Esophagus muscularis mucosa (tissue), 3 donors: Measurements from ENCODE around the gene SLC19A3.

Source experiments
- POLR2A ChIP-seq: fragments of 450-650 bp; IDR thresholded peaks from one replicate; pipeline ENCODE4 v1.6.1; 2017; ENCODE audit warnings: antibody characterized with exemption, moderate library complexity, mild to moderate bottlenecking, low read depth
- TF ChIP-seq, protein P1 (sequence below), 3 experiments: fragments of 200-600 bp in 2 of 3; fragments of 450-650 bp in 1 of 3; sonication (generic) in 2 of 3; IDR thresholded peaks; one replicate each; pipeline ENCODE4 v1.5.1; 2017 to 2019; ENCODE audit warnings: antibody characterized with exemption in 3 of 3, mild to moderate bottlenecking in 2 of 3, moderate library complexity in 1 of 3

DNA sequence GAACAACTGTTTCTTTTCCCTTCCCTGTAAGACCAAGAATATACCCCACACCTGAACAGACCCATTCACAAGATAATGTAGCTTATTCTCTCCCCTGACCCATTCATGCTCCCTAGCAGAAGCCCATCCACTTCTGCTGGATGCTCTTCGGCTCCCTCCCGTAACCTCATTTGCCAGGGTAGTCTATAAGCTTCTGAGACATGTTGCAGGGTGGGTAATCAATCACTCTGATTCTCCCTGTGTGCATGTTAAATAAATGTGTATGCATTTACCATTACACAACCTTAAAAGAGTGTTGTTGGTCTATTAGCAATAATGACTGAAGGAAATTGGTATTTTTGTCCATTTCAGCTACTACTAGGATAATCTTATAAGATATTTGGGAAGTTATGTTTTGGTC lies 1.3 kb downstream of the SLC19A3 start:
- no peak for TF ChIP-seq POLR2A
- TF ChIP-seq, protein P1, sequence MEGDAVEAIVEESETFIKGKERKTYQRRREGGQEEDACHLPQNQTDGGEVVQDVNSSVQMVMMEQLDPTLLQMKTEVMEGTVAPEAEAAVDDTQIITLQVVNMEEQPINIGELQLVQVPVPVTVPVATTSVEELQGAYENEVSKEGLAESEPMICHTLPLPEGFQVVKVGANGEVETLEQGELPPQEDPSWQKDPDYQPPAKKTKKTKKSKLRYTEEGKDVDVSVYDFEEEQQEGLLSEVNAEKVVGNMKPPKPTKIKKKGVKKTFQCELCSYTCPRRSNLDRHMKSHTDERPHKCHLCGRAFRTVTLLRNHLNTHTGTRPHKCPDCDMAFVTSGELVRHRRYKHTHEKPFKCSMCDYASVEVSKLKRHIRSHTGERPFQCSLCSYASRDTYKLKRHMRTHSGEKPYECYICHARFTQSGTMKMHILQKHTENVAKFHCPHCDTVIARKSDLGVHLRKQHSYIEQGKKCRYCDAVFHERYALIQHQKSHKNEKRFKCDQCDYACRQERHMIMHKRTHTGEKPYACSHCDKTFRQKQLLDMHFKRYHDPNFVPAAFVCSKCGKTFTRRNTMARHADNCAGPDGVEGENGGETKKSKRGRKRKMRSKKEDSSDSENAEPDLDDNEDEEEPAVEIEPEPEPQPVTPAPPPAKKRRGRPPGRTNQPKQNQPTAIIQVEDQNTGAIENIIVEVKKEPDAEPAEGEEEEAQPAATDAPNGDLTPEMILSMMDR (IDR thresholded peaks at IDR 0.05), result no peak
